PC-9 (cell line): Measurements from ENCODE around the gene IL6R. TPM values are rescaled to one million over a fixed set of nuclear protein-coding genes. Genes with fewer than 3 reads are reported as not detected.

Source experiments
- BruUV-seq: library from RNA; stranded (reverse); fragments of 400-500 nt; replicated peaks from 2 replicates; lab custom pipeline; 2021; lab: Mats Ljungman, UMichigan
- CTCF ChIA-PET: fragments of 300-600 bp; sonication (Branson Sonifier 250); formaldehyde crosslinking; loops from one replicate; lab custom pipeline; 2022; ENCODE audit warnings: antibody characterized with exemption; lab: Charles Lee
- POLR2A ChIA-PET: fragments of 300-600 bp; sonication (Branson Sonifier 250); formaldehyde crosslinking; loops from one replicate; lab custom pipeline; 2022; ENCODE audit warnings: antibody characterized with exemption; ENCODE audit not compliant: unreplicated experiment; lab: Charles Lee
- DNase-seq, 2 experiments: peaks; one replicate each; pipeline versions ENCODE4 v3.0.0 to v3.0.0-alpha.2; 2015 to 2022; ENCODE audit warnings: mixed read lengths in 1 of 2
- H2AFZ ChIP-seq: fragments of 200-600 bp; sonication (generic); 2 replicates; pipeline ENCODE4 v1.8.1; 2017; ENCODE audit warnings: antibody characterized with exemption
- H3F3A ChIP-seq: fragments of 200-600 bp; sonication (generic); 2 replicates; pipeline ENCODE4 v1.8.1; 2017; ENCODE audit warnings: antibody characterized with exemption, mild to moderate bottlenecking, low read depth; ENCODE audit not compliant: insufficient read depth
- H3K27ac ChIP-seq: fragments of 200-600 bp; sonication (generic); 2 replicates; pipeline ENCODE4 v1.6.1; 2016; ENCODE audit warnings: mixed run types
- H3K27me3 ChIP-seq: fragments of 200-600 bp; sonication (generic); 2 replicates; pipeline ENCODE4 v1.6.1; 2016; ENCODE audit warnings: low read depth, mixed run types; ENCODE audit not compliant: insufficient read depth
- H3K36me3 ChIP-seq: fragments of 200-600 bp; sonication (generic); 2 replicates; pipeline ENCODE4 v1.6.1; 2016; ENCODE audit warnings: low read depth, mixed run types
- H3K4me1 ChIP-seq: fragments of 200-600 bp; sonication (generic); replicated peaks from 2 replicates; pipeline ENCODE4 v1.6.1; 2016; ENCODE audit warnings: mixed run types; ENCODE audit not compliant: insufficient read depth
- H3K4me2 ChIP-seq: fragments of 200-600 bp; sonication (generic); 2 replicates; pipeline ENCODE4 v1.6.1; 2017; ENCODE audit warnings: mixed run types
- H3K4me3 ChIP-seq: fragments of 200-600 bp; sonication (generic); 2 replicates; pipeline ENCODE4 v1.6.1; 2016; ENCODE audit warnings: mixed run types
- H3K79me2 ChIP-seq: fragments of 200-600 bp; sonication (generic); 2 replicates; pipeline ENCODE4 v1.6.1; 2017; ENCODE audit warnings: low read depth, mixed run types
- H3K9me2 ChIP-seq: fragments of 200-600 bp; sonication (generic); 2 replicates; pipeline ENCODE4 v1.8.1; 2017; ENCODE audit warnings: mild to moderate bottlenecking; ENCODE audit not compliant: insufficient read depth
- H3K9me3 ChIP-seq: fragments of 200-600 bp; sonication (generic); 2 replicates; pipeline ENCODE4 v1.8.1; 2016; ENCODE audit warnings: low read depth; ENCODE audit not compliant: insufficient read depth
- H4K20me1 ChIP-seq: fragments of 200-600 bp; sonication (generic); 2 replicates; pipeline ENCODE4 v1.8.1; 2017; ENCODE audit not compliant: insufficient read depth
- CTCF ChIP-seq: fragments of 200-600 bp; sonication (generic); conservative IDR thresholded peaks from 2 replicates; pipeline ENCODE4 v1.6.1; 2017; ENCODE audit warnings: mixed run types, antibody characterized with exemption, mild to moderate bottlenecking, moderate library complexity
- EZH2 ChIP-seq: fragments of 200-600 bp; sonication (generic); IDR thresholded peaks from 2 replicates; pipeline ENCODE4 v1.8.0; 2017; ENCODE audit warnings: antibody characterized with exemption, low read depth
- intact Hi-C: fragments of 100-400 bp; cut with micrococcal nuclease; formaldehyde crosslinking; loops from one replicate; pipeline ENCODE4 v1.10.0; 2022; ENCODE audit not compliant: unreplicated experiment
- total RNA-seq: library from RNA; stranded (reverse); gene quantifications from 2 replicates; pipeline ENCODE4 v1.2.3, GENCODE V29; 2021

IL6R gene
- total RNA-seq, 1 experiment from 2014 or later = 3.2 TPM

- no peak for DNase-seq
- H3K27me3 ChIP-seq = 0 out of 2 replicates have a peak, but pooled peaks cover 5% of the 10 kb centered on the region
- POLR2A ChIA-PET = no interaction called here
- H3F3A ChIP-seq = peaks cover 14% of the 10 kb centered on the region; the same call in 1 of the 2 replicates
- H3K27ac ChIP-seq = no peak overlapping the region
- peak overlapping the region; percentile 95 for H3K4me2 ChIP-seq
- H3K9me3 ChIP-seq = no peaks in the 10 kb centered on the region
- 0 out of 2 replicates have a peak overlapping the region, but pooled peaks have one; percentile 66 for H3K4me3 ChIP-seq
- peaks cover 15% of the 10 kb centered on the region for H3K4me1 ChIP-seq
- intact Hi-C loops = no loop called here
- no peak for TF ChIP-seq CTCF
- no peak for TF ChIP-seq EZH2
- H3K9me2 ChIP-seq = no peaks in the 10 kb centered on the region
- H2AFZ ChIP-seq = peak overlapping the region; percentile 77; the same call in 1 of the 2 replicates
- H3K36me3 ChIP-seq = no peaks in the 10 kb centered on the region
- H4K20me1 ChIP-seq = no peaks in the 10 kb centered on the region
- H3K79me2 ChIP-seq = no peaks in the 10 kb centered on the region
- BruUV-seq = no TSS peak
- CTCF ChIA-PET = no interaction called here
Measured at GRCh38 chr1:154404511-154404931, 622 bp upstream of the IL6R start.

- H3K9me2 ChIP-seq = no peaks in the 10 kb centered on the region
- H3K27me3 ChIP-seq = 0 out of 2 replicates have a peak, but pooled peaks cover 5% of the 10 kb centered on the region
- H3K4me1 ChIP-seq = peaks cover 15% of the 10 kb centered on the region
- no peaks in the 10 kb centered on the region for H3K9me3 ChIP-seq
- BruUV-seq = TSS peak; percentile 32
- H3K4me2 ChIP-seq = peak overlapping the region; percentile 95
- peak overlapping the region; percentile 88 for H2AFZ ChIP-seq
- TF ChIP-seq CTCF (peak; percentile 47; the same call in 1 of the 2 replicates), EZH2 (no peak)
- H3K4me3 ChIP-seq = peak overlapping the region; percentile 66
- ChIA-PET CTCF (interaction anchor here (0.7 kb wide), 1 partner anchor 473 kb away, joined by 3 read pairs; no protein-coding TSS in a partner anchor), POLR2A (interaction anchor here (0.7 kb wide), 1 partner anchor 665 kb away, joined by 3 read pairs; no protein-coding TSS in a partner anchor)
- H3K79me2 ChIP-seq = no peaks in the 10 kb centered on the region
- peak in 1 of 2 experiments; percentile 47 for DNase-seq
- H3K27ac ChIP-seq = no peak overlapping the region
- H3K36me3 ChIP-seq = no peaks in the 10 kb centered on the region
- H4K20me1 ChIP-seq = no peaks in the 10 kb centered on the region
- peaks cover 14% of the 10 kb centered on the region; the same call in 1 of the 2 replicates for H3F3A ChIP-seq
- intact Hi-C loops = loop anchor here (1.0 to 5.0 kb wide), 6 partner anchors 12 to 141 kb away; no protein-coding TSS in a partner anchor
Measured at GRCh38 chr1:154405747-154406571, 816 bp downstream of the IL6R start.

- no peaks in the 10 kb centered on the region for H4K20me1 ChIP-seq
- no peak for DNase-seq
- peak overlapping the region; percentile 66; the same call in 1 of the 2 replicates for H3K4me3 ChIP-seq
- ChIA-PET POLR2A (interaction anchor here (0.7 kb wide), 1 partner anchor 664 kb away, joined by 3 read pairs; no protein-coding TSS in a partner anchor), CTCF (no interaction called here)
- no peaks in the 10 kb centered on the region for H3K79me2 ChIP-seq
- peaks cover 14% of the 10 kb centered on the region; the same call in 1 of the 2 replicates for H3F3A ChIP-seq
- BruUV-seq = no TSS peak
- peak overlapping the region; percentile 95 for H3K4me2 ChIP-seq
- H3K9me2 ChIP-seq = no peaks in the 10 kb centered on the region
- 0 out of 2 replicates have a peak, but pooled peaks cover 5% of the 10 kb centered on the region for H3K27me3 ChIP-seq
- H3K9me3 ChIP-seq = no peaks in the 10 kb centered on the region
- peaks cover 15% of the 10 kb centered on the region for H3K4me1 ChIP-seq
- intact Hi-C loops = loop anchor here (1.0 to 5.0 kb wide), 3 partner anchors 12 to 141 kb away; no protein-coding TSS in a partner anchor
- TF ChIP-seq EZH2 (no peak), CTCF (no peak)
- H2AFZ ChIP-seq = no peak overlapping the region
- H3K27ac ChIP-seq = no peak overlapping the region
- no peaks in the 10 kb centered on the region for H3K36me3 ChIP-seq
Measured at GRCh38 chr1:154406572-154406879, 1.4 kb downstream of the IL6R start.
